Forelimb muscle (tissue), 1 donor: ENCODE data around the gene HSBP1. TPM values are rescaled to one million over a fixed set of nuclear protein-coding genes. Genes with fewer than 3 reads are reported as not detected.
A peak's percentile ranks its signal among the peaks of the same experiment; 100 is the strongest.

Experiments
- DNase-seq: peaks from one replicate; pipeline ENCODE4 v3.0.0-alpha.2; 2013; ENCODE audit warnings: low read depth
- polyA plus RNA-seq: library from polyadenylated mRNA; unstranded; fragments of 120-200 nt; gene quantifications from one replicate; pipeline ENCODE4 v1.2.1, GENCODE V29; 2013; ENCODE audit not compliant: insufficient read length

Gene HSBP1
- polyA plus RNA-seq, 1 donor = 98.9 TPM

DNA sequence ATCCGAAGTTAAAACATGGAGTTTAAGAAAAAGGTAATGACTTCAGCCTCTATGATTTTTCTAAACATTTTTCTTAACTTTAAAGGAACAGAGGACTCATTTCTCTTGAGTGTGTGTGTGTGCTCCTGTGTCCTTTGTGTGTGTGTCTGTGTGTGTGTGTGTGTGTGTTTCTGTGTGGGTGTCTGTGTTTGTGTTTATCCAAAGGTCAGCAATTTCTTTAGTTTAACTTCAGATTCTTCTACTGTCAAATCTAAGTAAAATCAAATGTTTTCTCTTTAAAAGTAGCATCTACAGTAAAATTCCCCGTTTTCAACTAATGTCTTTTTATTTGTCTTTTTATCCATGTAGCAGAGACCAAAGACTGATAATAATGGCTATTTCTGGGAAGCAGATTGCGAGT, 31.8 kb downstream of the HSBP1 start:
- DNase-seq = no peak

DNA sequence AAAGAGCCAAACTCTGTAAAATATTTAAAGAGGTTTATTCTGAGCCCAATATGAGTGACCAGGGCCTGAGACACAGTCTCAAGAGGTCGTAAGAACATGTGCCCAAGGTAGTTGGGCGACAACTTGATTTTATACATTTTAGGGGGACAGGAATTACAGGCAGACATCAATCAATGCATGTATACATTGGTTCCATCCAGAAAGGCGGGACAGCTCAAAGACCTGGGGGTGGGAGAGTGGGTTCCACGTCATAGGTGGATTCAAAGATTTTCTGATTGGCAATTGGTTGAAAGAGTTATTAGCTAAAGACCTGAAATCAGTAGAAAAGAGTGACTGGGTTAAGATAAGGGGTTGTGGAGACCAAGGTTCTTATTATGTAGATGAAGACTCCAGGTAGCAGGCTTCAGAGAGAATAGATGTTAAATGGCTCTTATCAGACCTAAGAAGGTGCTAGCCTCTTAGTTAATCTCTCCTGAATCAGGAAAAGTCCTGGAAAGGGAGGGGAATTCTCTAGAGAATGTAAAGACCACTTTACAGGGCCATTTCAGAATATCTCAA, 32.4 kb downstream of the HSBP1 start:
- no peak for DNase-seq

DNA sequence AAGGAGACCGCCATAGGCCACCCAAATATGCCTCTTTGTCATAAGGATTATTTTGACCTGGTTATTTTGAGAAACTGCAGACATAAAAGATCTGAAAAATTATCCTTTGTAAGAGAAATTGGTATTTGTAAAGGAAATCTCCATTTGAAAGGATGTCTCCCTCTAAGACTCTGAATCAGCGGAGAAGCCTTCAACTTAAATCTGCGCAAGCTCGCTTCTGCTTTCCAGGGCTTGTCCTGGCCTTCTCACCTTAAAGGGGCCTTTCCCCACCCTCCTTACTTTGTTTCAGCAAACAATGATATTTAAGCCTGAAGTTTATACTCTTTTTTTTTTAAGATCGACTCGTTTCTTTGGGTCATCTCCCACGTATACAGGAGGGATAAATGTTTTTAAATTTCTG, 34.5 kb downstream of the HSBP1 start:
- no peak for DNase-seq

DNA sequence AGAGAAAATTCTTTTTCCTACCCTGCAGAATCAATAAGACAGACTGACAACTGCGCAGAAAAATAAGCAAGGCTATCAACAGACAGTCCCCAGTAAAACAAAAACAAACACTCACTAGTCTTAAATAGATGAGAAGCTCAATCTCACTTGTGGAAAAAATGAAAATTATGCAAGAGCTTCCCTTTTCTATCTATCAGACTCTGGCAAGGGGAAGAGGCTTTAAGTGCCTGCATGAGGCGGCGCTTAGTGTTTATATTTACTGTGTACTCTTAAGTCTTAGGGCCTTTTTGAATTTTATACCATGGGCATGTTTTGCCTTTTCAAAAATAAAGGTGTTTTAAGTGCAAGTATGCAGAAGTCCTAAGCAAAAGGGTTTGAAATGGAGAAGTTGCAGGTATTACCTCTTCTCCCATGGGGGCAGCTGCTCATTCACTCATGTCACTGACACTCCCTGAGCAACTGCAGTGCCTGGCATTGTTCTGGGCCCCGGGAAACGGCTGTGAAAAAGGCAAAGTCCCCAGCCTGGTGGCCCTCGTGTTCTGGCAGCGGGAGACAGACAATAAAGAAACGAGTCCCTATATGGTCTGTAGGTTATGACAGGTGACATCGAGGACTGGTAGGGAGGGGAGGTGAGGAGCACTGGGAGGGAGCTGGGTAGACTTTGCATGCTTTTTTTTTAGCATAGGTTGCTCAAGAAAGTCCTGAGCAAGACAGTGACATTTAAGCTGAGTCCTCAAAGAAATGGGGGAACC, 35.2 kb downstream of the HSBP1 start:
- no peak for DNase-seq

DNA sequence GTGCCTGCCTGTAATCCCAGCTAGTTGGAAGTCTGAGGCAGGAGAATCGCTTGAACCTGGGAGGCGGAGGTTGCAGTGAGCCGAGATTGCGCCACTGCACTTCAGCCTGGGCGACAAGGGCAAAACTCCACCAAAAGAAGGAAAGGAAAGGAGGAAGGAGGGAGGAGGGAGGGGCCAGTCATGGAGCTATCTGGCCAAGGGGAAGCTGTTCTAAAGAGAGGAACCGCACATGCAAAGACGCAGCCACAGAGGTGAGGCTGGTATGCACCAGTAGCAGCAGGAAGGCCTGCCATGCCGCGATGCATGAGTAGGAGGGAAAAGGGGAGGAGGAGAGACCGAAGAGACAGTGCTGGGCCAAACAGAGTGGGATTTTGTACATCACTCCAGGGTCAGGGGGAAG, 35.9 kb downstream of the HSBP1 start:
- DNase-seq = no peak

DNA sequence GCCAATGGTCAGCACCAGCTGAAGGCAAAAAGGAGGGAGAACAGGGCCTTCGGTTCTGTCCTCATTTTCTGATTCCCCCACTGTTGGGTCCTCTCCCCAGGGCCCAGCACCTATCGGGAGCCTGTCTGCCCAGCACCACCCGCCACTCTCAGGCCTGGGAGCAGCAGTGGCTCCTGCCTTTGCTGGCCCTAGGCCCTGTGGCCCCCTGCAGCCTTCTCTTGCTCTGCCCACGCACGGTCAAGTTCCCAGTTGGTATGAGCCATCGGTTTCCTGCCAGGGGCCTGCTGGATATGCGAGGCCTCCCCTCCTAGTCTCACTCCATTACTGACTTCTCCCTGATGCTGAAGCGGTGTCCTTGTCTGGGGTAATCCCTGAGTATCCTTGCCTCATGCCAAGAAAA, 37.5 kb downstream of the HSBP1 start:
- DNase-seq = no peak

DNA sequence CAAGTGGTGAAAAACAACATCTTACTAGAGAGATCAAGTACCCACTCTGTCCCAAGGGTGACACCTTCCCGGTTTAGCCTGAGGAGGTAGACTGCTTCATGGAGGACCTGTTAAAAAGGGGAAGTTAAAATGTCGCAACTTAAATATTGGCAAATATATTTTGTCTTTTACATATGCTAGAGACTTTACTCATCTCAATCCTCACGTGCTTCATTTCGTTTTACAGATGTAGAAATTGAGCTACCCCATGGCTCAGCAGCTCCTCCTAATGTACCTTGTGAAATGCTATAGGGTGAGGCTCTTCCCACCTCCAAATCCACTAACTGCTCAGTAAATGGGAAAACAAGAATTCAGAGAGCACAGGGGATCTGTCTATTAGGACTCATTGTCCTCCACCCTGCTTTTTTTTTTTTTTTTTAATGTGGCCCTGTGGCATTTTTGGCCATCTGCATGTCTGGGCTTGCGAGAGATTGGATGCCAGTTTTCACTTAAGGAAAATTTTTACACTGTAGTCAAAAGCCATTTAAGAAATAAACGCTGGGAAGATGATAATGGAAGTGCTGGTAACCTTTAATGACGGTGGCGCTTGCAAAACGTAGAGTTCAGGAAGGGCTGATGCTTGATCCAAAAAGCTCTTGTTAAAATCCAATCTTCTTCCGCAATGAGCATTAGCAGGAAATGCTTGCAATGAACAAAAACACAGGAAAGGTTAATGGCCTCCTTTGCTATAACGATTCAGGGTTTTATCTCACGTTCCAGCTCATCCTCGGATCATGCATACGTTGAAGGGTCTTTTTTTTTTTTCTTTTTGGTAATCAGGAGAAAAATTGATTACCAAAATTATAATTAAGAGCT, 39.8 kb downstream of the HSBP1 start:
- no peak for DNase-seq

DNA sequence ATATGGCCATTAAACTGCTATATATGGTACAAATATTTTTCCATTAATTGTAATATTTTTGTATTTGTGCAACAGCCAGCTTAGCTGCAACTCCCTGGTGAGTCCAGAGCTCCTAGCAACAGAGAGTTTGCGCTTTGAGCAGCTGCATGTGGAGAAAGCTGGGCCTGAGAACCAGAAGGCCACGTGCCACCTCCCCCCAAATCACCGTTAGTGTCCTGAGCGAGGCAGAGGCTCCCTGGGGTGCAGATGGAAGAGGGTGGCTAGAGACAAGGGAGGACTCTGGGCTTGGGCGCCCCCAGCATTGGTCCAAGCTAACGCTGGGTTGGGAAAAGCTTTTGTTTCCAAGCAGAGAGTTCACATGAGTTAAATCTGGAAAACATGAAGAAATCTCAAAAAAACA, 41.6 kb downstream of the HSBP1 start:
- DNase-seq = peak; percentile 55

DNA sequence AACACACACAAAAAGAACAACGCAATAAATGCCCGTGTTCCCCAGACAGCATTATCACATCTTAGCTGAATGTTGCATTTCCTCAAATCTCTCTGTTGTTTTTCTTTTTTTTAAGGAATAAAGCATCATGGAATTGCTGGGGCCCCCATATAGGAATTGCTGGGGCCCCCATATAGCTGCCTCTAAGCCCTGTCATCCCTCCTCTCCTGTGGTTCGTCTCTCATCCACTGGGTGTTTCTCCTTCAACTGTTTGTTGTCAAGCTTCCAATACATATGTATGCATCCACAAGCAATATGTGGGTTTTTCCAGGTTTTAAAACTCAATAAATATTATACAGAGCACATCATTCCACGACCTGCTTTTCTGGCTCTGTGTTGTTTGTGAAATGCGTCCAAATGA, 43.2 kb downstream of the HSBP1 start:
- DNase-seq = no peak

DNA sequence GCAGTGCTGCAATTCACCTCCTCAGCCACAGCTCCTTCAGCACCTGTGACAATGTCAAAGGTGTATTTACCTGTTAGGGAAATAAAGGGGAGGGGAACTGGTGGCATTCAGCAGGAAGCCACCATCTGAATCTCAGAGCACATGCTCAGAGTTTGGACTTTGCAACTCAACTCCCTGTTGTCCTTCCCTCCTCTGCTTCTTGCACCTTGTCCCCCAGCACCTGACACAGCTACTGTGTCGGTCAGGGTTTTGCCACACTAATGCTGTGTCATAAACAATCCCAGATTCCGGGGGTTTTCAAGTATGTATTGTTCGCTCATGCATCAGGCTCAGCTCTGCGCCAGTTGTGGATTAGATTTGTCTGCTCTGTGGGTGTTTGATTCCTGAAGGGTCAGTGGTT, 43.7 kb downstream of the HSBP1 start:
- no peak for DNase-seq

DNA sequence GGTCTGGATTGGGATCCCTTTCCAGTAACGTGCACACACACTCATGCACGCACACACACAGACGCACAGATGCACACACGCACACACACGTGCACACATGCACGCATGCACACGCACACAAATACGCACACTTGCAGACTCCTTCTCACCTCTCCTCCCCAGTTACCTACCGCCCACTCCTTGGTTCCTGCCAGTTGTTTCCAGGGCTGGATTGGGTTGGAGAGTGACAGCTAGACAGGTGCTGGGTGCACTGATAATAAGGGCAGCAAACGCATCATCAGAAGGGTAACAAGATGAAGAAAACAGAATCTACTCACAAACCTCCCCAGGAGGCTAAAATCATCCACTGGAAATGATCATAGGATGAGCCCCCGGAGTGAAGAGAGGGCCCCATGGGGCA, 45.0 kb downstream of the HSBP1 start:
- no peak for DNase-seq

DNA sequence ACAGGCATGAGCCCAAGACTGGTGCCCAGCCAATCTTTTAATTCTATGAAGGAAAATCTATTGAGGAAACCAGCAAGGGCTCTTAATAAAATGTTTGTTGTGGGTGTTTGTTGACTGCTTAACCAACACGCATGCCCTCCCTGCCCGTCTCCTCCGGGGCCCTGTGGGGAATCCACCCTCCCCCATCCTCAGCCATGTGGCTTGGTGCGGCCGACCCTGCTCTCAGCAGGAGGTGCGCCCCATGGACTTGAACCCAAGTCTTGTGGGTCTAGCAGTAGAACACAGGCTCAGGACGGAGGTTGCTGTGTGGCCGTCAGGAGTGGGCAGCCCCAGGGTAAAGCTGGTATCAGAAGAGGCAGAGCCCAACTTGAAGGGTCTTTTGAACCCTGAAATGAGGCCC, 46.1 kb downstream of the HSBP1 start:
- no peak for DNase-seq

DNA sequence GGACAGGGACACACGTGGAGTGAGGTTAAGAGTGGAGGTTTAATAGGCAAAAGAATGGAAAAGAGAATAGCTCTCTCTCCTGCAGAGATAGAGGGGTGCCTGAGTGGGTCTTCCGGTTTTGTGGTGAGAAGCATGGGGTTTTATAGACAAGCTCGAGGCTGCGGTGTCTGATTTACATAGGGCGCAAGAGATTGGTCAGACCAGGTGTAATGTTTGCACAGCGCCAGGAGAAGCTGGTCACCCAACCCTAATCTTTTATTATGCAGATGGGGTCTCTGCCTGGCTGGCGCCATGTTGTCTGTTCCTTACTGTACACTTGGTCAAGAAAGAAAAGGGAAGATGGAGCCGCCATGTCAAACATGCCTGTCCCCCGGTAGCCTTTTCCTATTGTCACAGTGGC, 46.6 kb downstream of the HSBP1 start:
- DNase-seq = no peak

DNA sequence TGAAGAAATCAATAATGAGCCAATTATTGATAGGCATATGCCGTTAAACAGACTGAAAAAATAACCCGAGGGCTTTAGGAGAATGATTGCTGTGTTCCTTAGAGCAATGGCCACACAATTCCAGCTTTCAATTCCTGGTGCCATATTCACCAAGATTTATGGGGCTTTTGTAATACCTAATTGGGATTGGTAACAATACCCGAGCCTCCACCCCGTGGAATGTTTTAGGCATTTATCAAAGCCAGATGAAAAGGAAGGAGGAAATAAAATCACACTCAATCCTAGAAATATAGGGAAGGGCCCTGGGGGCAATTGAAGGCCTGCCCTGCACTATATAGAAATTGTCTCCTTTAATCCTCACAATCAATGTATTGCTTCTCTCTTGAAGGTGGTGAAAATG, 49.0 kb downstream of the HSBP1 start:
- DNase-seq = no peak

DNA sequence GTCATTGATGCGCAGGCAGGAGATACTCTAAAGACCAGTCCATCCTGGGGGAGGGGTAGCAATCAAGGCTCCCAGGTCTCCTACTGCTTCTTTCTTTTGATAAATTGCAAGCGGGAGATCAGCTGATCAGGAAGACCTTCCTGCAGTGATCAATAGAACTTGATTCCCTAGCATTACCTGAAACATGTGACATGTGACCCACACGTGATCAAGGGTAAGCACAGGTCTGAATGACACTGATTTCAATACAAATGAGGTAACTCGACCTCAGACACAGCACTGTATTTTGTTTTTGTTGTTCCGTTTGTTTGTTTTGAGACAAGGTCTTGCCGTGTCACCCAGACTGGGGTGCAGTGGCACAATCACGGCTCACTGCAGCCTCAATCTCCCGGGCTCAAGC, 51.5 kb downstream of the HSBP1 start:
- DNase-seq = no peak

DNA sequence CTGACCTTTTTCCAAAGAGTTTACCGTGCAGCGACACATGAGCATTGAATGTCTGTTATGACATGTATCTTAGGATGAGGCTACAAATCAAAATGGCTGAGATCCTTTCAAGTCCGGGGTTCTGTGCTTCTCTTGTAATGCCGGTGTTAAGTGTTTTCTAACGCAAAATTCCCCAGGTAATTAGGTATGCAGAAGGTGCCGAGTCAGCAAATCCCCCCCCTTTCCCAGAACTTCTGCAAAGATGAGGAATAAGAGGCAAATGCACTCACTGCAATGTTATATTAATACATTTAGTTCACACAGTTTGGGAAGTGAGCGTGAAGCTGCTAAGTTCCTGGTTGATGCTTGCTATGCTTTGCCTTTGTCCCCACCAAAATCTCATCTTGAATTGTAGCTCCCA, 54.9 kb downstream of the HSBP1 start:
- DNase-seq = no peak

DNA sequence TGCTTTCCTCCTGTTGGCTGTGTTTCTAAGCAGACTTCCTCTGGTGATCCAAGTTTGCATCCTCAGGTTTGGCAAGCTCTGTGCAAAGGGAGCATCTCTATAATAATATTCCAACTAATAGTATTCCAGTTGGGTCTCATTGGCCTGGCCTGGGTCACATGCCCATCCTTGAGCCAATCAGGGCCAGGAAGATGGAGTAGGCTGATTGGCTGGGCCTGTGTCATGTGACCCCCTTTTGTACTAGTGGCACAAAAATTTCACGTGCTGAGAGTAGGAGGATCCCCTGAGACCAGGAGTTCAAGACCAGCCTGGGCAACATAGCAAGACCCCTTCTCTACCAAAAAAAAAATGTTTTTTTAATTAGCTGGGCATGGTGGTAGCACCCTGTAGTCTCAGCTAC, 55.9 kb downstream of the HSBP1 start:
- no peak for DNase-seq

Other genes starting within 250 kb of the HSBP1 start
- gene MLYCD, start 91.1 kb downstream of the HSBP1 start, polyA plus RNA-seq = 3.9 TPM
- 0.59 TPM for gene OSGIN1, start 145.3 kb downstream of the HSBP1 start, polyA plus RNA-seq
- 0.66 TPM for gene NECAB2, start 160.3 kb downstream of the HSBP1 start, polyA plus RNA-seq
- not detected for gene SLC38A8, start 234.8 kb downstream of the HSBP1 start, polyA plus RNA-seq